Measurements from ENCODE around the gene TRMT6. TPM values are rescaled to one million over a fixed set of nuclear protein-coding genes. Genes with fewer than 3 reads are reported as not detected.

TRMT6 gene
- total and polyA plus RNA-seq, 4 donors: 5.5 to 17.0 (median 10.8) TPM

GRCh38 chr20:5991623-5992441, 41.5 kb upstream of the TRMT6 start:
- no peaks in the 10 kb centered on the region for H3K27me3 ChIP-seq (ENCODE audit: control insufficient read depth in 3 of 3, insufficient read depth in 3 of 3, low read length in 2 of 3)
- WGBS, 2 donors: 85 to 94% methylated on average over 2 of the region's 2 CpGs
- H3K4me3 ChIP-seq: no peak overlapping the region
- no peak overlapping the region for H3K27ac ChIP-seq (ENCODE audit: low read depth in 1 of 2, low read length in 1 of 2)
- DNase-seq: no peak
- ATAC-seq (ENCODE audit: insufficient read depth, low FRiP score): no peak
- H3K36me3 ChIP-seq (ENCODE audit: control insufficient read depth in 4 of 4, insufficient read depth in 4 of 4, low read length in 4 of 4): peaks cover 0 to 11% (median 5%) of the 10 kb centered on the region in 4 donors
- no peak for TF ChIP-seq CTCF (IDR thresholded peaks at IDR 0.05; ENCODE audit: control extremely low read depth, extremely low read depth)
- H3K9me3 ChIP-seq (ENCODE audit: control insufficient read depth in 4 of 4, insufficient read depth in 3 of 4, low read length in 3 of 4): no peaks in the 10 kb centered on the region
- no peaks in the 10 kb centered on the region for H3K4me1 ChIP-seq (ENCODE audit: control insufficient read depth in 5 of 5, insufficient read depth in 5 of 5, low read length in 5 of 5)
- no peak overlapping the region for H3K9ac ChIP-seq (ENCODE audit: insufficient read depth in 1 of 2, low read length in 2 of 2)

- no peak overlapping the region for H3K27ac ChIP-seq (ENCODE audit: low read depth in 1 of 2, low read length in 1 of 2)
- H3K36me3 ChIP-seq (ENCODE audit: control insufficient read depth in 4 of 4, insufficient read depth in 4 of 4, low read length in 4 of 4): peaks cover 0 to 11% (median 6%) of the 10 kb centered on the region in 4 donors
- H3K9ac ChIP-seq (ENCODE audit: insufficient read depth in 1 of 2, low read length in 2 of 2): no peak overlapping the region
- no peak overlapping the region for H3K4me3 ChIP-seq
- 68 to 84% methylated on average over 3 of the region's 3 CpGs for WGBS, 2 donors
- DNase-seq: no peak
- no peaks in the 10 kb centered on the region for H3K9me3 ChIP-seq (ENCODE audit: control insufficient read depth in 4 of 4, insufficient read depth in 3 of 4, low read length in 3 of 4)
- no peak for TF ChIP-seq CTCF (IDR thresholded peaks at IDR 0.05; ENCODE audit: control extremely low read depth, extremely low read depth)
- ATAC-seq (ENCODE audit: insufficient read depth, low FRiP score): no peak
- H3K27me3 ChIP-seq (ENCODE audit: control insufficient read depth in 3 of 3, insufficient read depth in 3 of 3, low read length in 2 of 3): no peaks in the 10 kb centered on the region
- H3K4me1 ChIP-seq (ENCODE audit: control insufficient read depth in 5 of 5, insufficient read depth in 5 of 5, low read length in 5 of 5): no peaks in the 10 kb centered on the region
Observed at GRCh38 chr20:5990946-5991345, 40.6 kb upstream of the TRMT6 start.

GRCh38 chr20:5989539-5989938, 39.2 kb upstream of the TRMT6 start:
- H3K27ac ChIP-seq (ENCODE audit: low read depth in 1 of 2, low read length in 1 of 2): no peak overlapping the region
- H3K4me3 ChIP-seq: no peak overlapping the region
- WGBS, 2 donors: 95 to 96% methylated on average over 1 of the region's 1 CpG

More at GRCh38 chr20:5989539-5989938, 39.2 kb upstream of the TRMT6 start:
- H3K9ac ChIP-seq (ENCODE audit: insufficient read depth in 1 of 2, low read length in 2 of 2): no peak overlapping the region
- peaks cover 0 to 9% (median 4%) of the 10 kb centered on the region in 4 donors for H3K36me3 ChIP-seq (ENCODE audit: control insufficient read depth in 4 of 4, insufficient read depth in 4 of 4, low read length in 4 of 4)
- no peaks in the 10 kb centered on the region for H3K27me3 ChIP-seq (ENCODE audit: control insufficient read depth in 3 of 3, insufficient read depth in 3 of 3, low read length in 2 of 3)
- no peaks in the 10 kb centered on the region for H3K4me1 ChIP-seq (ENCODE audit: control insufficient read depth in 5 of 5, insufficient read depth in 5 of 5, low read length in 5 of 5)
- no peak for ATAC-seq (ENCODE audit: insufficient read depth, low FRiP score)
- TF ChIP-seq CTCF (IDR thresholded peaks at IDR 0.05; ENCODE audit: control extremely low read depth, extremely low read depth): no peak
- DNase-seq: no peak
- no peaks in the 10 kb centered on the region for H3K9me3 ChIP-seq (ENCODE audit: control insufficient read depth in 4 of 4, insufficient read depth in 3 of 4, low read length in 3 of 4)

Measured in lung (tissue), 12 donors.